Panc1 (cell line): ENCODE data around the gene PCDHAC2. TPM values are rescaled to one million over a fixed set of nuclear protein-coding genes. Genes with fewer than 3 reads are reported as not detected.

Experiments
- ATAC-seq: fragments of 200-7000 bp; cut with Tn5 transposase; 2 replicates; pipeline ENCODE4 v1.9.1; 2020; ENCODE audit warnings: mild to moderate bottlenecking, moderate library complexity
- BruUV-seq: library from RNA; stranded (reverse); fragments of 400-500 nt; replicated peaks from 2 replicates; lab custom pipeline; 2021; lab: Mats Ljungman, UMichigan
- CTCF ChIA-PET: fragments of 300-600 bp; sonication (Branson Sonifier 250); formaldehyde crosslinking; loops from one replicate; lab custom pipeline; 2022; ENCODE audit warnings: antibody characterized with exemption; lab: Charles Lee
- POLR2A ChIA-PET: fragments of 300-600 bp; sonication (Branson Sonifier 250); formaldehyde crosslinking; loops from one replicate; lab custom pipeline; 2022; ENCODE audit warnings: antibody characterized with exemption; lab: Charles Lee
- DNase-seq: peaks from one replicate; pipeline ENCODE4 v3.0.0-alpha.2; 2010; ENCODE audit warnings: low read depth, low spot score
- H3K27ac ChIP-seq: 2 replicates; pipeline ENCODE4 v1.5.1; 2011; ENCODE audit warnings: mild to moderate bottlenecking, low read length, inconsistent platforms
- H3K27me3 ChIP-seq: fragments of 200-500 bp; sonication (Bioruptor generic); 2 replicates; pipeline ENCODE4 v1.6.0; 2014; ENCODE audit warnings: low read length, inconsistent platforms; ENCODE audit not compliant: control insufficient read depth, insufficient read depth
- H3K36me3 ChIP-seq: fragments of 200-500 bp; sonication (Bioruptor generic); 2 replicates; pipeline ENCODE4 v1.5.1; 2014; ENCODE audit warnings: inconsistent platforms, mild to moderate bottlenecking, low read length, moderate library complexity; ENCODE audit not compliant: control insufficient read depth, insufficient read depth
- H3K4me1 ChIP-seq: 2 replicates; pipeline ENCODE4 v1.5.1; 2011; ENCODE audit warnings: inconsistent platforms, mild to moderate bottlenecking, low read length, moderate library complexity; ENCODE audit not compliant: control insufficient read depth, insufficient read depth
- H3K4me3 ChIP-seq, 2 experiments: 2 replicates each; pipeline ENCODE4 v1.5.1; 2011 to 2012; ENCODE audit warnings: low read depth in 2 of 2, low read length in 2 of 2, mild to moderate bottlenecking in 2 of 2, inconsistent platforms in 1 of 2, moderate library complexity in 1 of 2
- H3K9me3 ChIP-seq: fragments of 200-500 bp; sonication (Bioruptor generic); 2 replicates; pipeline ENCODE4 v1.5.1; 2014; ENCODE audit warnings: low read depth, mild to moderate bottlenecking, inconsistent platforms, low read length, moderate library complexity; ENCODE audit not compliant: control insufficient read depth, insufficient read depth
- POLR2AphosphoS5 ChIP-seq: IDR thresholded peaks from 2 replicates; pipeline ENCODE4 v1.6.1; 2012; ENCODE audit warnings: mild to moderate bottlenecking, low read depth, low read length, moderate library complexity
- SIN3A ChIP-seq: IDR thresholded peaks from 2 replicates; pipeline ENCODE4 v1.6.1; 2012; ENCODE audit warnings: low read depth, mild to moderate bottlenecking, low read length, moderate library complexity, borderline replicate concordance; ENCODE audit not compliant: insufficient read depth
- TCF7L2 ChIP-seq: IDR thresholded peaks from 2 replicates; pipeline ENCODE4 v1.6.1; 2011; ENCODE audit warnings: mild to moderate bottlenecking, low read depth, low read length, inconsistent platforms
- in situ Hi-C: cut with HindIII; loops from 2 replicates; pipeline ENCODE4 v1.10.0; 2016; ENCODE audit warnings: low sequenced_read_pairs, low pct_unique_long_range_greater_than_20kb
- intact Hi-C: fragments of 100-400 bp; cut with micrococcal nuclease; formaldehyde crosslinking; loops from one replicate; pipeline ENCODE4 v1.10.0; 2022; ENCODE audit not compliant: unreplicated experiment
- total RNA-seq: library from RNA; stranded (reverse); gene quantifications from one replicate; pipeline ENCODE4 v1.2.1, GENCODE V29; 2021; ENCODE audit not compliant: unreplicated experiment
- TF ChIP-seq, protein P1 (sequence below), 2 experiments: IDR thresholded peaks; 2 replicates each; pipeline ENCODE4 v1.6.1; 2011 to 2012; ENCODE audit warnings: low read depth in 2 of 2, control low read depth in 1 of 2, low read length in 1 of 2, mild to moderate bottlenecking in 1 of 2, moderate library complexity in 1 of 2; ENCODE audit not compliant: insufficient read depth in 1 of 2
- TF ChIP-seq, protein P2 (sequence below): fragments of 450-650 bp; IDR thresholded peaks from 2 replicates; pipeline ENCODE4 v1.5.1; 2017; ENCODE audit warnings: mild to moderate bottlenecking

The PCDHAC2 gene
- total RNA-seq, 1 experiment from 2014 or later: 8.8 TPM

- no peaks in the 10 kb centered on the region for H3K27me3 ChIP-seq
- in situ Hi-C loops: no loop called here
- TF ChIP-seq SIN3A: no peak
- TF ChIP-seq TCF7L2: no peak
- TF ChIP-seq, protein P1, sequence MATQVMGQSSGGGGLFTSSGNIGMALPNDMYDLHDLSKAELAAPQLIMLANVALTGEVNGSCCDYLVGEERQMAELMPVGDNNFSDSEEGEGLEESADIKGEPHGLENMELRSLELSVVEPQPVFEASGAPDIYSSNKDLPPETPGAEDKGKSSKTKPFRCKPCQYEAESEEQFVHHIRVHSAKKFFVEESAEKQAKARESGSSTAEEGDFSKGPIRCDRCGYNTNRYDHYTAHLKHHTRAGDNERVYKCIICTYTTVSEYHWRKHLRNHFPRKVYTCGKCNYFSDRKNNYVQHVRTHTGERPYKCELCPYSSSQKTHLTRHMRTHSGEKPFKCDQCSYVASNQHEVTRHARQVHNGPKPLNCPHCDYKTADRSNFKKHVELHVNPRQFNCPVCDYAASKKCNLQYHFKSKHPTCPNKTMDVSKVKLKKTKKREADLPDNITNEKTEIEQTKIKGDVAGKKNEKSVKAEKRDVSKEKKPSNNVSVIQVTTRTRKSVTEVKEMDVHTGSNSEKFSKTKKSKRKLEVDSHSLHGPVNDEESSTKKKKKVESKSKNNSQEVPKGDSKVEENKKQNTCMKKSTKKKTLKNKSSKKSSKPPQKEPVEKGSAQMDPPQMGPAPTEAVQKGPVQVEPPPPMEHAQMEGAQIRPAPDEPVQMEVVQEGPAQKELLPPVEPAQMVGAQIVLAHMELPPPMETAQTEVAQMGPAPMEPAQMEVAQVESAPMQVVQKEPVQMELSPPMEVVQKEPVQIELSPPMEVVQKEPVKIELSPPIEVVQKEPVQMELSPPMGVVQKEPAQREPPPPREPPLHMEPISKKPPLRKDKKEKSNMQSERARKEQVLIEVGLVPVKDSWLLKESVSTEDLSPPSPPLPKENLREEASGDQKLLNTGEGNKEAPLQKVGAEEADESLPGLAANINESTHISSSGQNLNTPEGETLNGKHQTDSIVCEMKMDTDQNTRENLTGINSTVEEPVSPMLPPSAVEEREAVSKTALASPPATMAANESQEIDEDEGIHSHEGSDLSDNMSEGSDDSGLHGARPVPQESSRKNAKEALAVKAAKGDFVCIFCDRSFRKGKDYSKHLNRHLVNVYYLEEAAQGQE (IDR thresholded peaks at IDR 0.05; ENCODE audit: insufficient read depth in 1 of 2, low read depth in 2 of 2, low read length in 1 of 2): no peak
- TF ChIP-seq, protein P2, sequence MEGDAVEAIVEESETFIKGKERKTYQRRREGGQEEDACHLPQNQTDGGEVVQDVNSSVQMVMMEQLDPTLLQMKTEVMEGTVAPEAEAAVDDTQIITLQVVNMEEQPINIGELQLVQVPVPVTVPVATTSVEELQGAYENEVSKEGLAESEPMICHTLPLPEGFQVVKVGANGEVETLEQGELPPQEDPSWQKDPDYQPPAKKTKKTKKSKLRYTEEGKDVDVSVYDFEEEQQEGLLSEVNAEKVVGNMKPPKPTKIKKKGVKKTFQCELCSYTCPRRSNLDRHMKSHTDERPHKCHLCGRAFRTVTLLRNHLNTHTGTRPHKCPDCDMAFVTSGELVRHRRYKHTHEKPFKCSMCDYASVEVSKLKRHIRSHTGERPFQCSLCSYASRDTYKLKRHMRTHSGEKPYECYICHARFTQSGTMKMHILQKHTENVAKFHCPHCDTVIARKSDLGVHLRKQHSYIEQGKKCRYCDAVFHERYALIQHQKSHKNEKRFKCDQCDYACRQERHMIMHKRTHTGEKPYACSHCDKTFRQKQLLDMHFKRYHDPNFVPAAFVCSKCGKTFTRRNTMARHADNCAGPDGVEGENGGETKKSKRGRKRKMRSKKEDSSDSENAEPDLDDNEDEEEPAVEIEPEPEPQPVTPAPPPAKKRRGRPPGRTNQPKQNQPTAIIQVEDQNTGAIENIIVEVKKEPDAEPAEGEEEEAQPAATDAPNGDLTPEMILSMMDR: no peak
- TF ChIP-seq POLR2AphosphoS5: no peak
- intact Hi-C loops: no loop called here
- no peak for DNase-seq
- no TSS peak for BruUV-seq
- no peak overlapping the region for H3K4me3 ChIP-seq
- ChIA-PET CTCF (no interaction called here), POLR2A (no interaction called here)
- H3K36me3 ChIP-seq: no peaks in the 10 kb centered on the region
- no peaks in the 10 kb centered on the region for H3K9me3 ChIP-seq
- H3K4me1 ChIP-seq: peaks cover 5% of the 10 kb centered on the region
- H3K27ac ChIP-seq: no peak overlapping the region
- no peak for ATAC-seq
These were observed 29.8 kb downstream of the PCDHAC2 start for GRCh38 chr5:140996060-140996459.

DNA sequence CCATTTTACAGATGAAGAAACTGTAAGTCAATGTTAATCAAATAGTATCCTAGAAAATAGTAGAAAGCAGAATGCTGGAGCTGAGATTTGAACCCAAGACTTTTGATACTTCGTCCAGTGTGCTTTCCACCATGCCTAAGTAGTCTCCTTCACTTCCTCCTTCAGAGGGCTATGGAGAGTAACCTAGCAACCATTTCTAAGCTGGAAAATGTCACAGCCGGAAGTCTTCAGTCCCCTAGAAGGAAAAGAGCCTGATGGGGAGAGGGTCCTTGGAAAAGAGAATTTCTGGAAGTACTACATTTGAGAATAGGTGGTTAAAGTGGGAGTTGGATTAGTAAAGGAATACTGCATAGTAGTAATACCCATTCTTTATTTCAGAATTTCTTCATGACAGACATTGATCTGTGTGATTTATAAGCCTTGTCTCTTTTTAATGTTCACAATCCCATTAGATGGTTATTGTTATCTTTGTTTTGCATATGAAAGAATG, 32.7 kb downstream of the PCDHAC2 start:
- Histone ChIP-seq H3K27ac (no peak overlapping the region), H3K4me1 (peaks cover 30% of the 10 kb centered on the region), H3K9me3 (no peaks in the 10 kb centered on the region), H3K27me3 (no peaks in the 10 kb centered on the region), H3K4me3 (no peak overlapping the region), H3K36me3 (no peaks in the 10 kb centered on the region)
- TF ChIP-seq TCF7L2 (no peak), POLR2AphosphoS5 (no peak), SIN3A (no peak)
- TF ChIP-seq, protein P1 (IDR thresholded peaks at IDR 0.05; ENCODE audit: insufficient read depth in 1 of 2, low read depth in 2 of 2, low read length in 1 of 2): no peak
- TF ChIP-seq, protein P2: no peak
- in situ Hi-C loops (no loop called here), intact Hi-C loops (no loop called here)
- no TSS peak for BruUV-seq
- ATAC-seq (no peak), DNase-seq (no peak)
- ChIA-PET POLR2A (interaction anchor here (0.7 kb wide), 1 partner anchor 62 kb away, joined by 4 read pairs; no protein-coding TSS in a partner anchor), CTCF (no interaction called here)
